A673 (cell line): ENCODE measurements around the gene NEGR1. TPM values are rescaled to one million over a fixed set of nuclear protein-coding genes. Genes with fewer than 3 reads are reported as not detected.

Experiments used
- BruUV-seq: library from RNA; stranded (reverse); fragments of 400-500 nt; replicated peaks from 2 replicates; lab custom pipeline; 2021; lab: Mats Ljungman, UMichigan
- CTCF ChIA-PET: fragments of 300-600 bp; sonication (Branson Sonifier 250); formaldehyde crosslinking; loops from one replicate; lab custom pipeline; 2022; ENCODE audit warnings: antibody characterized with exemption; lab: Charles Lee
- POLR2A ChIA-PET: fragments of 300-600 bp; sonication (Branson Sonifier 250); formaldehyde crosslinking; loops from one replicate; lab custom pipeline; 2022; ENCODE audit warnings: antibody characterized with exemption; ENCODE audit not compliant: low non-redundant PET; lab: Charles Lee
- DNase-seq: peaks from one replicate; pipeline ENCODE4 v3.0.0-alpha.2; 2015; ENCODE audit warnings: low spot score
- H3K27ac ChIP-seq: fragments of 200-600 bp; sonication (generic); 2 replicates; pipeline ENCODE4 v1.5.1; 2016; ENCODE audit warnings: mixed run types, low read depth, mild to moderate bottlenecking, mixed read lengths, antibody characterized with exemption, low read length; ENCODE audit not compliant: poor library complexity, severe bottlenecking
- H3K27me3 ChIP-seq: fragments of 200-600 bp; sonication (generic); replicated peaks from 2 replicates; pipeline ENCODE4 v1.6.1; 2017; ENCODE audit warnings: mixed run types, low read depth, mild to moderate bottlenecking, mixed read lengths, antibody characterized with exemption, low read length; ENCODE audit not compliant: insufficient read depth, poor library complexity
- H3K36me3 ChIP-seq: fragments of 200-600 bp; sonication (generic); 2 replicates; pipeline ENCODE4 v1.6.1; 2016; ENCODE audit warnings: mixed run types, mild to moderate bottlenecking, mixed read lengths, antibody characterized with exemption, low read length; ENCODE audit not compliant: insufficient read depth, poor library complexity, severe bottlenecking
- H3K4me1 ChIP-seq: fragments of 200-600 bp; sonication (generic); 2 replicates; pipeline ENCODE4 v1.6.1; 2017; ENCODE audit warnings: mixed run types, mild to moderate bottlenecking, mixed read lengths, antibody characterized with exemption, low read length; ENCODE audit not compliant: insufficient read depth, poor library complexity, severe bottlenecking
- H3K4me3 ChIP-seq: fragments of 200-600 bp; sonication (generic); 2 replicates; pipeline ENCODE4 v1.5.1; 2016; ENCODE audit warnings: low read depth, mixed run types, mild to moderate bottlenecking, mixed read lengths, low read length; ENCODE audit not compliant: poor library complexity, severe bottlenecking
- H3K9me3 ChIP-seq: fragments of 200-600 bp; sonication (generic); 2 replicates; pipeline ENCODE4 v1.6.1; 2016; ENCODE audit warnings: mixed run types, low read depth, mild to moderate bottlenecking, mixed read lengths, antibody characterized with exemption, low read length; ENCODE audit not compliant: poor library complexity, severe bottlenecking
- EZH2 ChIP-seq: fragments of 200-600 bp; sonication (generic); IDR thresholded peaks from 2 replicates; pipeline ENCODE4 v1.6.1; 2017; ENCODE audit warnings: borderline replicate concordance, low read depth, mild to moderate bottlenecking, mixed read lengths, antibody characterized with exemption, low read length; ENCODE audit not compliant: poor library complexity, severe bottlenecking
- intact Hi-C: fragments of 100-400 bp; cut with micrococcal nuclease; formaldehyde crosslinking; loops from one replicate; pipeline ENCODE4 v1.10.0; 2022; ENCODE audit not compliant: unreplicated experiment
- total RNA-seq: library from RNA; stranded (reverse); gene quantifications from 2 replicates; pipeline ENCODE4 v1.2.3, GENCODE V29; 2021
- TF ChIP-seq, protein P1 (sequence below): fragments of 300-800, 200-600 bp; sonication (generic); conservative IDR thresholded peaks from 2 replicates; pipeline ENCODE4 v1.5.1; 2017; ENCODE audit warnings: low read depth, mild to moderate bottlenecking, antibody characterized with exemption, low read length, moderate library complexity, mixed read lengths

Gene NEGR1
- total RNA-seq, 1 experiment from 2014 or later: 7.6 TPM

DNA sequence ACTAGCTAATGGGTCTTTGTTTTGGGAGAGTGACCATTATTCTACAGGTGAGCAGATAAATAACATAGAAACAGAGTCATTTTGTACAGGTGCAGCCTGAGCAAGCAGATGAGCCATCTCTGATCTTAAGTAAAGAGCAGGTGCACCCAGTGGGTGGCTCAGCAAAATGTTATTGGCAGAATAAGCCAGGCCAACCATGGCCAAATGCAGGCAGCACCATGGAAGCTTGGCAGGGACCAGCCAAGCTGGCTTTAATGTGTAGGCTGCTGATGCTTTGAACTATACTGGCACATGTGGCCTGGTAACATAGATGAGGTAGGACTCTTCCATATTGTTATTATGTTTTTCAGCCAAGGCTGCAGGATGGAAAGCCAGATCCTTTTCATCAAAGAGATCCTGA, 648.2 kb downstream of the NEGR1 start:
- Histone ChIP-seq H3K4me1 (no peaks in the 10 kb centered on the region), H3K4me3 (no peak overlapping the region), H3K27me3 (no peaks in the 10 kb centered on the region), H3K9me3 (no peaks in the 10 kb centered on the region), H3K36me3 (no peaks in the 10 kb centered on the region), H3K27ac (no peak overlapping the region)
- ChIA-PET POLR2A (interaction anchor here (0.6 kb wide), 1 partner anchor 561 kb away, joined by 3 read pairs; no protein-coding TSS in a partner anchor), CTCF (no interaction called here)
- BruUV-seq: no TSS peak
- intact Hi-C loops: no loop called here
- TF ChIP-seq, protein P1, sequence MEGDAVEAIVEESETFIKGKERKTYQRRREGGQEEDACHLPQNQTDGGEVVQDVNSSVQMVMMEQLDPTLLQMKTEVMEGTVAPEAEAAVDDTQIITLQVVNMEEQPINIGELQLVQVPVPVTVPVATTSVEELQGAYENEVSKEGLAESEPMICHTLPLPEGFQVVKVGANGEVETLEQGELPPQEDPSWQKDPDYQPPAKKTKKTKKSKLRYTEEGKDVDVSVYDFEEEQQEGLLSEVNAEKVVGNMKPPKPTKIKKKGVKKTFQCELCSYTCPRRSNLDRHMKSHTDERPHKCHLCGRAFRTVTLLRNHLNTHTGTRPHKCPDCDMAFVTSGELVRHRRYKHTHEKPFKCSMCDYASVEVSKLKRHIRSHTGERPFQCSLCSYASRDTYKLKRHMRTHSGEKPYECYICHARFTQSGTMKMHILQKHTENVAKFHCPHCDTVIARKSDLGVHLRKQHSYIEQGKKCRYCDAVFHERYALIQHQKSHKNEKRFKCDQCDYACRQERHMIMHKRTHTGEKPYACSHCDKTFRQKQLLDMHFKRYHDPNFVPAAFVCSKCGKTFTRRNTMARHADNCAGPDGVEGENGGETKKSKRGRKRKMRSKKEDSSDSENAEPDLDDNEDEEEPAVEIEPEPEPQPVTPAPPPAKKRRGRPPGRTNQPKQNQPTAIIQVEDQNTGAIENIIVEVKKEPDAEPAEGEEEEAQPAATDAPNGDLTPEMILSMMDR: no peak
- no peak for TF ChIP-seq EZH2
- no peak for DNase-seq

GRCh38 chr1:71630073-71630472, 652.3 kb downstream of the NEGR1 start:
- Histone ChIP-seq H3K27ac (no peak overlapping the region), H3K9me3 (no peaks in the 10 kb centered on the region), H3K36me3 (no peaks in the 10 kb centered on the region), H3K4me3 (no peak overlapping the region), H3K4me1 (no peaks in the 10 kb centered on the region), H3K27me3 (no peaks in the 10 kb centered on the region)
- no TSS peak for BruUV-seq
- CTCF ChIA-PET: no interaction called here
- no peak for DNase-seq
- intact Hi-C loops: no loop called here
- POLR2A ChIA-PET: no interaction called here
- TF ChIP-seq, protein P1: no peak
- TF ChIP-seq EZH2: no peak

DNA sequence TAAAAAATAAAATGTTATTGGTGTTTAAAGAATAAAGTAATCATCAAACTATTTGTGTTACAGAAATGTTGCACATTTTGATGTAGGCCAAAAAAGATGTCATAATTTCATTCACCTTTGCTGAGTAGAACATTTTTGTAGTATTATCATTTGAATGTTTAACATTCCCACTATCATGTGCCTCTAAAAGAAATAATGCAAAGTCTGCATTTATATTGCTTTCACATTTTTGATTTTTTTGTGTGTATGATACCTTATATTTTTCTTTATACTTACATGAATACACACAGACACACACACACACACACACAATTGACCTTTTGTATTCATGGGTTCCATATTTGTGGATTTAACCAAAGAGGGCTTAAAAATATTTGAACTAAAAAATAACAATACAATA, 657.3 kb downstream of the NEGR1 start:
- CTCF ChIA-PET: no interaction called here

More for the DNA sequence above, 657.3 kb downstream of the NEGR1 start:
- H3K36me3 ChIP-seq: no peaks in the 10 kb centered on the region
- POLR2A ChIA-PET: no interaction called here
- H3K4me1 ChIP-seq: no peaks in the 10 kb centered on the region
- TF ChIP-seq, protein P1: no peak
- no peak for TF ChIP-seq EZH2
- BruUV-seq: no TSS peak
- H3K9me3 ChIP-seq: no peaks in the 10 kb centered on the region
- DNase-seq: no peak
- no peaks in the 10 kb centered on the region for H3K27me3 ChIP-seq
- H3K4me3 ChIP-seq: no peak overlapping the region
- no peak overlapping the region for H3K27ac ChIP-seq
- intact Hi-C loops: no loop called here
